Measurements from ENCODE around the gene TYW1B.
"Not testable (repeated sequence)": the region's sequence is repeated elsewhere in the genome, so short reads cannot be mapped to it uniquely, and the experiment has no call there.

GRCh38 chr7:72555238-72555637, 272.8 kb downstream of the TYW1B start:
- TF ChIP-seq POLR2A, CTCF, POLR2AphosphoS5 (IDR thresholded peaks at IDR 0.05): not testable (repeated sequence)
